ENCODE data around the gene THAP12. TPM values are rescaled to one million over a fixed set of nuclear protein-coding genes. Genes with fewer than 3 reads are reported as not detected.
"Not testable (repeated sequence)": the region's sequence is repeated elsewhere in the genome, so short reads cannot be mapped to it uniquely, and the experiment has no call there.

Gene THAP12, protein sequence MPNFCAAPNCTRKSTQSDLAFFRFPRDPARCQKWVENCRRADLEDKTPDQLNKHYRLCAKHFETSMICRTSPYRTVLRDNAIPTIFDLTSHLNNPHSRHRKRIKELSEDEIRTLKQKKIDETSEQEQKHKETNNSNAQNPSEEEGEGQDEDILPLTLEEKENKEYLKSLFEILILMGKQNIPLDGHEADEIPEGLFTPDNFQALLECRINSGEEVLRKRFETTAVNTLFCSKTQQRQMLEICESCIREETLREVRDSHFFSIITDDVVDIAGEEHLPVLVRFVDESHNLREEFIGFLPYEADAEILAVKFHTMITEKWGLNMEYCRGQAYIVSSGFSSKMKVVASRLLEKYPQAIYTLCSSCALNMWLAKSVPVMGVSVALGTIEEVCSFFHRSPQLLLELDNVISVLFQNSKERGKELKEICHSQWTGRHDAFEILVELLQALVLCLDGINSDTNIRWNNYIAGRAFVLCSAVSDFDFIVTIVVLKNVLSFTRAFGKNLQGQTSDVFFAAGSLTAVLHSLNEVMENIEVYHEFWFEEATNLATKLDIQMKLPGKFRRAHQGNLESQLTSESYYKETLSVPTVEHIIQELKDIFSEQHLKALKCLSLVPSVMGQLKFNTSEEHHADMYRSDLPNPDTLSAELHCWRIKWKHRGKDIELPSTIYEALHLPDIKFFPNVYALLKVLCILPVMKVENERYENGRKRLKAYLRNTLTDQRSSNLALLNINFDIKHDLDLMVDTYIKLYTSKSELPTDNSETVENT
- 51.4 TPM for total RNA-seq

DNA sequence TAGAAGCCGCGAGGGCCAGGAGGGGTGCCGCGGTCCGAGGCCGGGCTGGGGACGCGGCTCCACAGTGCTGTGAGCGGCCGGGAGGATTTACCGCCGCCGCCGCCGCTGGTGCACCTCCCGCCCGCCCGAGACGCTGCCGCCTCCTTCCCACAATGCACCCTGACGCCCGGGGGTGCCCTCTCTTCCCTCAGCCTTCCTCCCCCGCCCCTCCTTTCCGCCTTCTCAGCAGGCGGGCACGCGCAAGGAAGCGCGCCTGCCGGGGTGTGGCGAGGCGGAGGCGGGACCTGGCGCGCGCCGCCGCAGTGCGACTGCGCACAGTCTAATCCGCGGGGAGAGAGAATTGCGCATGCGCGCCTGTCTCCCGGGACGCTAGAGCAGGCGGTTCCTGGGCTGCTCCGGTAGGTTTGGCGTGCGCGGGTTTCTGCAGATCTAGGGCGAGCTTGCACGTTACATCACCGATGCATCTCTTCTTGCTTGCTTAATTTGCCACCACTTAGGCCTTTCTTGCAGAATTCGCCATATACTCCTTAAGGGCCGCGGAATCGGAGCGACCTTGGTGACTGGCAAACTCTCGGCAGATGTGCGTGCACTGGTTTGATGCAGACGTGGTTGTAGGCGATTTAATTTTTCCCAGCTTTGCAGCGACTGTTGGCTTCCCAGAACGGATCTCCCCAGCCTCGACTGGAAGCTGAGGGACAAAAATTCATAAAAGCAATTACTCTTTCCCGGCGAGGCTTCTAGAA, at the start of gene THAP12, which contains the start of gene GVQW3:
THAP12 (minus strand) TSS at position 156 of the 743 bp plus-strand sequence. CDS start 296 bp downstream, outside the sequence.
GVQW3 (plus strand) TSS at position 347 of the 743 bp plus-strand sequence. CDS start 506 bp downstream, outside the sequence.
- peak; percentile 98 for DNase-seq (ENCODE audit: low spot score)

DNA sequence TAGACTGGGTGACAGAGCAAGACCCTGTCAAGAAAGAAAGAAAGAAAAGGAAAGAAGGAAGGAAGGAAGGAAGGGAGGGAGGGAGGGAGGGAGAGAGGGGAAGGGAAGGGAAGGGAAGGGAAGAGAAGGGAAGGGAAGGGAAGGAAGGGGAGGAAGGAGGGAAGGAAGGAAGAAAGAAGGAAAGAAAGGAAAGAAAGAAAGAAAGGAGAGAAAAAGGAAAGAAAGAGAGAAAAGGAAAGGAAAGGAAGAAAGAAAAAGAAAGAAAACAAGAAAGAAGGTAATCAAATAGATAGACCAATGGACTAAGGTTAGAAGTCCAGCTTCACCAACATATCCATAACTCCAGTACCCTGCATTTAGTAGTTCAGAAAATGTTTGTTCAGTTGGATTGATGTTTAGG, 45.7 kb upstream of the THAP12 start:
- no peak for DNase-seq (ENCODE audit: low spot score)

DNA sequence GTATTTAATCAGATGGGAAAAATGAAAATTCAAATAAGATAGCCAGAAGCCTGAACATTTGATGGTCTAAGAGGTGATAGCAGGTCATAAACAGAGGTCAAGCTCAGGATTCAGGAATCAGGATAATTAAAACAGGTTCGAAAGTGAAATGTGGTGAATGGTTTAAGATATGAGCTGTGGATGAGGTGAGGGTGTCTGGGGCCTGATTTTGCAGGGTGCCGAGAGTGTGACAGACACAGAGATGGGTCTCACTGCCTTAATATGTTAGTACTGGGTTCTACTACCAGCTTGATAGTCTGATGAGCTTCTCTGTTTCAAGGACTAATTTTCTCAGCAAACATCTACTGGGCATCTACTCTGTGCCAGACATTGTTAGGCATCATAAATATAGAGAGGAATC, 44.0 kb upstream of the THAP12 start:
- DNase-seq (ENCODE audit: low spot score): no peak

DNA sequence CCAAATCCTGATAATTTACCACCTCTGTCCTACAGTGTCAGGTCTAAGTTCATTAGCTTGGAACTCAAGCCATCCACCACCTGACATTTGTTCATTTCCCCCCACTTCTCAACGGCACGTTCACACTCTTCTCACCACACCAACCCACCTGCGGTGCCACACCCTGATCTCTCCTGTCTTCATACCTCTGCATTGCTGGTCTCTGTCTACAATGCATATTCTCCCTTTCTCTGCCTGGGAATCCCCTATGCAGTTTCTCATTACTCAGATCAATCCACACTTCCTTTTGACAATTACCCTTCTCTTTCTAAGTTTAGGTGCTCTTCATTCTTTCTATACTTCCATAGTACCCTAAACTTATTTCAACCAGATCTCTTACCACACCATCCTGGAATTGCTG, 43.4 kb upstream of the THAP12 start:
- DNase-seq (ENCODE audit: low spot score): no peak

DNA sequence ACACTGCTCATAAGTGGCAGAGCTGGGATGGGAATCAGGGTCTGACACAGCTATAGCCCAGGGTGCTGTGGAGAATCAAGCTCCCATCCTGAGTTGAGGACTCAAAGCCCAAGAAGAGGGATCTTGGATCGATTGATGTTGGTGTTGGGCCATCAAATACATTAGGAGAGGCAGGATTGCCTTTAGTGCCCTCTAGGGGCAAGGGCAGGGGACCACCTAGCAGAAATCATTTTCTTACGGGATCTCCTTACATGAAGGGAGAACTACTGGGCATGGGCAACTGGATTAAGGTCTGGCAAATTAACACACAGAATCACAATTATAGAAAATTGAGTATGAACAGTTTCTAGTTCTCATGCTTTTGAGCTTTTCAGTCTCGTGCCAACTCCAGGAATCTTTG, 39.0 kb upstream of the THAP12 start:
- DNase-seq (ENCODE audit: low spot score): no peak

DNA sequence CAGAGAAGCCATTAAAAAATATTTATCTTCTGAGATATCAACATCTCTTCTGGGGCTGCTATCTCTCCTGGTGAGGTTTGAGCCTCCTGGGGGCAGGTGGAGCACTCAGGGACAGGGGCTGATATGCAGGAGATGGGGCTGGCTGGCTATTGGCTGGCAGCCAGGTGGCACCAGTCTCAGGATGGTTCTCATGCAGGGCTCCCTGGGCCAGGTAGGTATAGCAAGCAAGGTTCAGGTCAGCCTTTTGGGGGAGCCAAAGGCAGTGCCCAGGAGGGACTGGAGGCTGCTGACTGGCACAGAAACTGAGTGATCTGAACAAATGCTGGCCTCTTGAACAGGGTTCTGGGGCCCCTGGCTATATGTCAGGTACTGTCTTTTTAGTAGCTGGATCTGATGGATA, 34.1 kb upstream of the THAP12 start:
- DNase-seq (ENCODE audit: low spot score): no peak

DNA sequence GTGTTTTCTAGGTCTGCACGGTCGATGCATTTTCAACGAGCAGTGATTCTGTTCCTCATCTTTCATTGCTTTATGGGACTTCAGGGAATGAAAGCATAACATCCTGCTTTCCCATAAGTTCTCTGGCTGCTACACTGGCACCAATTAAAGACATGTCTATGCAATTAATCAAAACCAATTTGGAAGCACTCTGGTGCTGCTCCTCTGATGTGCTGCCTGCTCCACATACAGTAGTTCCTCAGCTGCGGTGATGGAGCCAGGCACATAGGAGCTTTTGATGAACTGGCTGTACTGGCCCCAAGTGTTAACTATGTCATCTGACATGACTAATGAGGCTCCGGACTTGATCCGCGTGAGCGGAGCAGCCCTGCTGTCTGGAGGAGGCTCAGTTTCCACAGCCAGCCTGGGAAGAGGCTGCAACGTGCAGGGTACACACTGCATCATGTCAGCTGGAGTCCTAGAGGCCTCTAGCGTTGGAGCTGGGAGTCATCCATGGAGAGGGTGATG, 30.0 kb upstream of the THAP12 start:
- no peak for DNase-seq (ENCODE audit: low spot score)

DNA sequence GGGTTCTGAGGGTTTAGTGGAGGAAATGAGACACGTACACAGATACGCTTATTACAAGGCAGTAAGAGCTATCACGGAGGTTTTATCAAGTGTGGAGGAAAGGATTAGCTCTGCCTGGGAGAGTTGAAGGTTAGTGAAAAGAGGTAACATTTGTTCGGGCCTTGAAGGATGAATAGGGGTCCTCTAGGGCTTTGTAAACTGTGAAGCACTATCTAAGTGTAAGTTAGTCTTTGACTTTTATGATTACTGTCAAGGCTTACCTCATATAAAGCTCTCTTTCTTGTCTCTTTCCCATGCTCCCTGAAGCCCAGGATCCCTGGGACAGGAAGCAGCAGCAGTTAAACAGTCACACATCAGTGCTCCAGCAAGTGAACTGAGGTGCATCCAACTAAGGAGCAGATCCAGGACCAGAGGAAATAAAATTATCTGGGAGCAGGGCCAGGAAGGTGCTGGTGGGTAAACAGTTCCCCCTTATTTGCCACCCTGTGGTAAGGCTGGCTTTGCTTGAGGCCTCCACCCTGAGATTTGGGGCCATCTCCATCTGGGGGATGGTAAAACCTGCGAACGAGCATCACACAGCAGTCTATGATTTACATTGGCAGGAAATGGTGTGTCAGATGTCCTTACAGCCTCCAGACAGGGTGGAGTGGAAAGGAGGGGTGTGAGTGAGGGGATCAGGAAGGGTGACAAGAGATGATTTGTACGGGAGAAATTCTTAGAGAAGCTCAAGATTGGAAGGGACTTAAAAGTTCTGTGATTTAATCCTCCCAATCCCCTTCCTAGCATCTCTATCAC, 27.4 kb upstream of the THAP12 start:
- DNase-seq (ENCODE audit: low spot score): no peak

DNA sequence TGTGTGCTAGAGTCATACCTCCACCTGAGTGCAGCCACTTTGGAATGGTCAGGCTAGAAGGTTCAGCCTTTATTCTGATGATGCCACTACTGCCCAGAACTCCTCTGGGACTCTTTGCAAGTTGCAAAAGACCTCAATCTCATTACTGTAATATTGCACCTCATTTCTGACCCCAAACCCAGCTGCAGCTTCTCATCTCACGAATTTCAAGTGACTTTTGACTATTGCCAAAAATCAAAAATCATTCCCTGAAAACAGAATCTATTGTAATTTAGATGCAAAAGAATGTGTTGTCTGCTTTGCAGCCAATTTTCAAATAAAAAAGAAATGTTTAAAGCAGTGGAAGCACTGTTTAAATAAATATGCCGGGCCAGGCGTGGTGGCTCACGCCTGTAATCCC, 25.4 kb upstream of the THAP12 start:
- DNase-seq (ENCODE audit: low spot score): no peak

DNA sequence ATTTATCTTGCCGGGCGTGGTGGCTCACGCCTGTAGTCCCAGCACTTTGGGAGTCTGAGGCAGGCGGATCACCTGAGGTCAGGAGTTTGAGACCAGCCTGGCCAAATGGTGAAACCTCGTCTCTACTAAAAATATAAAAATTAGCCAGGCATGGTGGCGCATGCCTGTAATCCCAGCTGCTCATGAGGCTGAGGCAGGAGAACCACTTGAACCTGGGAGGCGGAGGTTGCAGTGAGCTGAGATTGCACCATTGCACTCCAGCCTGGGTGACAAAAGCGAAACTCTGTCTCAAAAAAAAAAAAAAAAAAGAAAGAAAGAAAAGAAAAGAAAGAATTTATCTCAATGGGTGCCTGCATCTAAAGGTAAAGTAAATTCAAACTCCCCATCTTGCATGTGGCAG, 20.6 kb upstream of the THAP12 start:
- DNase-seq (ENCODE audit: low spot score): not testable (repeated sequence)

DNA sequence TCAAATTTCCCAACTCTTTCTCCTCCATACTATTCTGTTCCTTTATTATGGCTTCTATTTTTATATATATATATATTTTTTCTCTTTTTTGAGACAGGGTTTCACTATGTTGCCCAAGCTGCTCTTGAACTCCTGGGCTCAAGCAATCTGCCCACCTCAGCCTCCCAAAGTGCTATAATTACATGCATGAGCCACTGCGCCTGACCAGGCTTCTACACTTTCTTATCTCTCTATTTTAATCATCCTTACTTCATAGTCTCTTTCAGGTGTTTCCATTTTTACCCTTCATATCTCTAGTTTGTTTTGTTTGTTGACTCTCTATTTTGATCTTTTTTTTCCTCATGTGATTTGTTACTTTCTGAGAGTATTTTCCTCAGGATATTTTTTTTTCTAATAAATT, 20.0 kb upstream of the THAP12 start:
- DNase-seq (ENCODE audit: low spot score): no peak

DNA sequence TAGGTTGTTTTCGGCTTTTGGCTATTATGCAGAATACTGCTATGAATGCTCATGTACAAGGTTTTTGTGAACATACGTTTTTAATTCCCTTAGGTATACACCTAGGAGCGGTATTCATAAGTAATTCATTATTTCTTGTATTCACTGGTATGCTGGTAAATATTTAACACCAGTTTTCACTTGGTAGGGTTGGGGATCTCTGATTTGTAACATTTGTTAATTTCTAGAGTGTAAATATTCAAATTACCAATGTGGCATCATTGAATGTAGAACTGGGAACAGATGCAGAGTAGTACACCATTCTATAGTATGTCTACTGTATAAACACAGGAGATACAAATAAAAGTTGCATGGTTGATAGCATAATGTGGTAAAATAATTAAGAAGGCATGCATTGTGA, 16.5 kb upstream of the THAP12 start:
- DNase-seq (ENCODE audit: low spot score): no peak

DNA sequence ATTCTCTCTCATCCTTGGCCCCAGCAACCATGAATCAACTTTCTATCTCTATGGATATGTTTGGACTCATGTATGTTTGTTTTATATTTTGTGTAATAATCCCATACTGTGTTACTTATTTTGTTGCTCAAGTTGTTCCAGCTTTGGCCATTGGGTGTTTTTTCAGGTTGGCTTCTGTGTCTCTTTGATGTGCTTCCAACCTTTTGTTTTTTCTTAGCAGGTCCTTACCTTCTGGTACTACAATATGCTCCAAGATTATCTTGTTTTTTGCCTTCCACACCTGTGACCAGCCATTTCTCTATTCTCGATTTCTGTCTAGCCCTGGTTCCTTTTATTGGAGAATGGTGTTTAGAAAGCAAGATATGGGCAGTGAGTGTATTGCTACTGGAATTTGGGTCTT, 14.4 kb upstream of the THAP12 start:
- no peak for DNase-seq (ENCODE audit: low spot score)

DNA sequence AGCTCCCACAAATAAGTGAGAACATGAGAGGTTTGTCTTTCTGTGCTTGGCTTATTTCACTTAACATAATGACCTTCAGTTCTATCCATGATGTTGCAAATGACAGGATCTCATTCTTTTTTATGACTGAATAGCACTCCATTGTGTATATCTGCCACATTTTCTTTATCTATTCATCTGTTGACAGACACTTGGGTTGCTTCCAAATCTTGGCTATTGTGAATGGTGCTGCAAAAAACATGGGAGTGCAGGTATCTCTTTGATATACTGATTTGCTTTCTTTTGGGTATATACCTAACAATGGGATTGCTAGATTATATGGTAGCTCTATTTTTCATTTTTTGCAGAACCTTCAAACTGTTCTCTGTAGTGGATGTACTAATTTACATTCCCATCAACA, 13.5 kb upstream of the THAP12 start:
- no peak for DNase-seq (ENCODE audit: low spot score)

DNA sequence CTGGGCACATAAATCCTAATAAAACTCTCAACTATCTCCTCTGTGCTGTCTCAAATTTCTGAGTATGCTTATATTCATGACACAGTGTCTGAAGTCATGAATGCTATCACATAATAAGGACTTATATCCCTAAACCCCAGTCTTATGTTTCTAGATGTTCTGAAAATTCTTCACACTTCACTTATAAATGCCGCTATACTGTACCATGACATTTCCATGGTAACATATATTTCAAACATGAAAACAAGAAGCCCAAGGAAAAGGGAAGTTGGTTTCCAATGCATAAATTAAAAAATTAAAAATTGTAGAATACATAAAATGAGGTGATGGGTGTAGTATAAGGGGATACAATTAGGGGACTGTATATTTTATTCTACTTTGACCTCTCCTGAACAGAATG, 11.9 kb upstream of the THAP12 start:
- DNase-seq (ENCODE audit: low spot score): no peak

DNA sequence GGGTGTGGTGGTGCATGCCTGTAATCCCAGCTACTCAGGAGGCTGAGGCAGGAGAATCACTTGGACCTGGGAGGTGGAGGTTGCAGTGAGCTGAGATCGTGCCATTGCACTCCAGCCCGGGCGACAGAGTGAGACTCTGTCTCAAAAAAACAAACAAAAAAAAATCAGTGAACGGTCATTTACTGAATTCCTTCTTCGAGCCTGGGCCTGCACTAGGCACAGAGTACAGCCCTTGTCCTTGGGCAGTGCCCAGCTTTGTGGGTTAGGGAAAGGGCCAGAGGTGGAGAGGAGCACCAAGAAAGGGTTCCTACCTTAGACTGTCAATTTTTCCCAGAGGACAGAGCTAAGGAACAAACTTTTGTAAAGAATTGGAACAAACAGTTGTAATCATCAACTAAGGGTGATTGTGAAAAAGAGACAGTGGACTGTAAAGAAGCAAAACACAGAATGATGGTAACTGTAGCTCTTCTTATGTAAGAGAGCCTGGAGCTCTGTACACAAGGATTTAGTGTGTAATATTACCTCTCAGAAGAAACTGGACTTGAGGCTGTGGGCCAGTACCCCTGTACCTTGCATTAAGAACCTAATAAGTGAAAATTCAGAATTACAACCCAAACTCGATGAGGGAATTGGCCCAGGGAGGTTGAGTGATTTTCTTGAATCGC, 11.0 kb upstream of the THAP12 start:
- no peak for DNase-seq (ENCODE audit: low spot score)

DNA sequence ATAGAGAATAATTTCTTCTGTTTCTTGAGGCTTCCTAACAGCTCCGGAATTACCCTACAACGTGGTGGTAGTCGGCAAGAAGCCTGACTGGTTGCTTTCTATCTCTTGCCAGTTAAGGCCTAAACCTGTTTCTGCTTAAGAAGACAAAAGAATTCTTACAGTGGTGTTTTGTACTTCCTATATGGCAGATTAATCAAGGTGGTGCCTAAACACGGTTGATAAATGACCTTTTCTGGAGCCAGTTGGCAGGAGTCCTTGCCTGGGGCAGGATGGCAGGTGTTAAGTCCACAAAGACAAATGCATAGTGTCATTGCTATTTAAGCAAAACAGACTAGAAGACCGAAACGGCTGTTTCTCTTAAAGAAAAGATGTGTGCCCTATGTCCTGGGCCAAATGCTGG, 10.1 kb upstream of the THAP12 start:
- no peak for DNase-seq (ENCODE audit: low spot score)

DNA sequence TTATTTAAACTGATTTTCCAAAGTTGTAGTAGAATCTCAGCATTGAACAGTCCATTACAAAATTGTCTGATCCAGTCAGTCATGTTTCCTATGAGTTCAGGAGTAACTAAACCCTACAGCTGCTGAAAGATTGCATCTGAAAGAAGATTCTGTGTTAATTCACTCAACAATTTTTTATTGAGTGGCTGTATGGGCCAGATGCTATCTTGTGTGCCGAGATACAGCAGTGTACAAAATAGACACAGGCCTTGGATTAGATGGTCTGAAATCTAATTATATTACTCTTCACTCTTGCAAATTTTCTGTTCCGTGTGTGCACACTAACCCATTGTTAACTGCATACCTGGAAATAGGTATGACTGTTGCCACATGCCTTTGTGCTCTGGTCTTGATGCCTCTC, 7.5 kb upstream of the THAP12 start:
- DNase-seq (ENCODE audit: low spot score): no peak

DNA sequence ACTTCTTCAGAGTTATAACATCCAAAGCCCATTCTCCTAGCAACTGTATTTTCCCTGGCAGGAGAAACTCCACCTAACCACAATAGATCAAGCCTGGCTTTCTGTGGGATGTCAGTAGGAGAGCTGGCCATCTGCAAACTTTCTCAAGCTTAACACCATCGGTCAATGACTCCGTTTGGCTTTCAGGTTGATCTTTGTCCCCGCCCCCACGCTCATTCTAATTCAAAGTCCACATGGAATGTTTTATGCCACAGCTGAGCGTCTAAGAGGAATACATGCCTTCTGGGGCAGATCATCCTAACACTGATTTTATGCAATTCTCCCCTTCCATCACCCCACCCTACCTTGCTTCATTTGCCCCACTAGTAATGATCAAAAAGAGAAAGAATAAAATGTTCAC, 5.0 kb upstream of the THAP12 start:
- no peak for DNase-seq (ENCODE audit: low spot score)

DNA sequence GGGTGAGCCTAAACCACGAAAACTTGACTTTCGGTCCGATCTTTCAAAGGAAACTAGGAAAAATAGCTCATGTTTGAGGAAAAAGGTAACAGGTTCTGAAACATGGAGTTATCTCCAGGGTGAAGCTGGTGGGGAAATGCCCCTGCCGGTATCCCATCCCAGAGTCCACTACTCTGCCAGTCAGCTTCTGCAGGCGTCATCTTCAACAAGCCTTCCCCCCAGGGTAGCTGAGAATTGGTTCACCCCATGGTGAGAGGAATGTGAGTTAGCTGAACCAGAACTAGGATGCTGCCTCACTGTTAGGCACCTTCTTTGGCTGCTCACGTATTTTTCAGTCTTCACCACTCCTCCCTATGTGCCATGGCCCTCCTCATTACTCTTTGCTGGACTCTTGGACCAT, 1.3 kb upstream of the THAP12 start:
- no peak for DNase-seq (ENCODE audit: low spot score)
